DMS 273 treated with DMSO at 0.1 percent for 48 hours (cell line): Measurements from ENCODE around the gene CFAP97D2.
"Not testable (repeated sequence)": the region's sequence is repeated elsewhere in the genome, so short reads cannot be mapped to it uniquely, and the experiment has no call there.

ENCODE experiments used
- DNase-seq: peaks from one replicate; lab custom pipeline; 2025; lab: John Stamatoyannopoulos, UW

The CFAP97D2 gene

GRCh38 chr13:114179087-114179658 lies at the start of gene CFAP97D2:
CFAP97D2 (plus strand) TSS chr13:114179257; CDS start chr13:114179331, 74 bp downstream.
- DNase-seq: no peak

- no peak for DNase-seq
Measured at GRCh38 chr13:114129649-114130062, 49.4 kb upstream of the CFAP97D2 start.

- DNase-seq: no peak
Measured at GRCh38 chr13:114130131-114130836, 48.8 kb upstream of the CFAP97D2 start.

- no peak for DNase-seq
Measured at GRCh38 chr13:114130837-114131582, 48.0 kb upstream of the CFAP97D2 start.

- no peak for DNase-seq
Measured at GRCh38 chr13:114131583-114132418, 47.3 kb upstream of the CFAP97D2 start.

DNA sequence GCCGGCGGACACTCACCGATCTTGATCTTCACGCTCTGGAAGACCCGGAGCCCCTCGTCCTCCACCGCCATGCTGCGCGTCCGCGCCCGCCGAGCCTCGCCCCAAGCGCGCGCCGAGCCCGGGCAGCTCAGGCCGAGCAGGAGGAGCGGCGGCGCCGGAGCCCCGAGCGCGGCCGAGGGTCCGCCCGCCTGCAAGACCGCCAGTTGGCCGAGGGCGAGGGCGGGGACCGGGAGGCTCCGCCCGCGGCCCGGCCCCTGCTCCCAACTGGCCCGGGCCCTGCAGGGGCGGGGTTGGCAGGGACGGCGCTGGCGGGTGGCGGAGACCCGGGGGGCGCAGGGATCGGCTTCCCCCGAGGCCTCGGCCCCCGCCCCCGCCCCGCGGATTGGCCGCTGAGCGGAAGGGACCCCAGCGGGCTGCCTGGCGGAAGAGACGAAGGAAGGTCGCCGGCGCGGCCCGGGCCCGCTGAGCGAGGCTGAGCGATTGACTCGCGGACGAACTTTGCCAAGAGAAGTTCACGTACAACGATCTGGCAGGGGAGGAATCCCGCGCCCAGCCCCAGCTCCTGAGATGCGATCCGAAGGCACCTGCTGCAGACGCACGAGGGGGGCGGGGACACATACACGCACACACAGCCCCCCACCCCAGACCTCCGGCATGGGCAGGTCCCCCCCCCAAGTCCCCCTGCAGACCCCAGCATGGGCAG lies 46.5 kb upstream of the CFAP97D2 start, which contains the start of gene RASA3:
RASA3 (minus strand) TSS at position 205 of the 703 bp plus-strand sequence; CDS start at position 71, 134 bp downstream.
- no peak for DNase-seq

DNA sequence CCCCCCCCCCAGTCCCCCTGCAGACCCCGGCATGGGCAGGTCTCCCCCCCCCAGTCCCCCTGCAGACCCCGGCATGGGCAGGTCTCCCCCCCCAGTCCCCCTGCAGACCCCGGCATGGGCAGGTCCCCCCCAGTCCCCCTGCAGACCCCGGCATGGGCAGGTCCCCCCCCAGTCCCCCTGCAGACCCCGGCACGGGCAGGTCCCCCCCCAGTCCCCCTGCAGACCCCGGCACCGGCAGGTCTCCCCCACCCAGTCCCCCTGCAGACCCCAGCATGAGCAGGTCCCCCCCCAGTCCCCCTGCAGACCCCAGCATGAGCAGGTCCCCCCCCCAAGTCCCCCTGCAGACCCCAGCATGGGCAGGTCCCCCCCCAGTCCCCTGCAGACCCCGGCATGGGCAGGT lies 45.9 kb upstream of the CFAP97D2 start:
- DNase-seq: not testable (repeated sequence)

DNA sequence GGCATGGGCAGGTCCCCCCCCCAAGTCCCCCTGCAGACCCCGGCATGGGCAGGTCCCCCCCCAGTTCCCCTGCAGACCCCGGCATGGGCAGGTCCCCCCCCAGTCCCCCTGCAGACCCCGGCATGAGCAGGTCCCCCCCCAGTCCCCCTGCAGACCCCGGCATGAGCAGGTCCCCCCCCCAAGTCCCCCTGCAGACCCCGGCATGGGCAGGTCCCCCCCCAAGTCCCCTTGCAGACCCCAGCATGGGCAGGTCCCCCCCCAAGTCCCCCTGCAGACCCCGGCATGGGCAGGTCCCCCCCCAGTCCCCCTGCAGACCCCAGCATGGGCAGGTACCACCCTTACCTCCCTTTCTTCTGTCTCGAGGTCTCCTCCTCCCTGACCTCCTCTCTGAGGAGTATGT lies 45.5 kb upstream of the CFAP97D2 start:
- not testable (repeated sequence) for DNase-seq

GRCh38 chr13:114134111-114134943 lies 44.7 kb upstream of the CFAP97D2 start:
- no peak for DNase-seq

GRCh38 chr13:114134944-114135610 lies 44.0 kb upstream of the CFAP97D2 start:
- no peak for DNase-seq

DNA sequence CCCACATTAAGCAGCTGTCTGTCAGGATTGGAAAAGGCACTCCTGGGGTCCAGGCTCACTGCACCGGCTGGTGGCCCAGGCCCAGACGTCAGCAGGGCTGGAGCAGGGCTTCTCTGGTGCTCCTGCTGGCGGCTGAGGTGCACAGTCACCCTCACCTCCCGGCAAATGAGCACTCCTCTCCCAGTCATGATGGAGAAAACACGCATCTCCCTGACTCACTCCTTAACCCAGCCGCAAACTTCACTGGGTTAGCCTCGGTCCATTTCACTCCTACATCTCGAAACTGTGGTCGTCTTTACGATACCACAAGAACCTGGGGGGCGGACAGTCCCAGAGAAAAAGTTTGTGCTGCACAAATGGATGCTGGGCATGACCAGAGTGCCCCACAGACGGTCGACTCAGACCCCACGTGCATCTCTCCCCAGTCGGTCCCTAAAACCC lies 43.3 kb upstream of the CFAP97D2 start:
- no peak for DNase-seq

- no peak for DNase-seq
Measured at GRCh38 chr13:114136576-114136975, 42.5 kb upstream of the CFAP97D2 start.

- no peak for DNase-seq
Measured at GRCh38 chr13:114140131-114140905, 38.7 kb upstream of the CFAP97D2 start.

DNA sequence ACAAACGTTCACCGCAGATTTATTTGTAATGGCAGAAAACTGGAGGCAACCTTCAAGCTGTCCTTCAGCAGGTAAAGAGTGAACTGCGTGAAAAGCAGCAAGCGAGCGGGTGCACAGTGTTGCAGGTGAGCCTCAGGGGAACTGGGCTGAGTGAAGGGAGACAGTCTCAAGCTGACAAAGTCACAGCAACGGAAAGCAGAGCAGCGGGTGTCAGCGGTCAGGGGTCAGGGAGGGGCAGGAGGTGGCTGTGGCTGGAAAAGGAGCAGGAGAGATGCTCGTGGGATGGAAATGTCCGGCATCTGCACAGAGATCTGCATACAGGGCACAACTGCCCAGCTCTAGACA lies 38.2 kb upstream of the CFAP97D2 start:
- no peak for DNase-seq

DNA sequence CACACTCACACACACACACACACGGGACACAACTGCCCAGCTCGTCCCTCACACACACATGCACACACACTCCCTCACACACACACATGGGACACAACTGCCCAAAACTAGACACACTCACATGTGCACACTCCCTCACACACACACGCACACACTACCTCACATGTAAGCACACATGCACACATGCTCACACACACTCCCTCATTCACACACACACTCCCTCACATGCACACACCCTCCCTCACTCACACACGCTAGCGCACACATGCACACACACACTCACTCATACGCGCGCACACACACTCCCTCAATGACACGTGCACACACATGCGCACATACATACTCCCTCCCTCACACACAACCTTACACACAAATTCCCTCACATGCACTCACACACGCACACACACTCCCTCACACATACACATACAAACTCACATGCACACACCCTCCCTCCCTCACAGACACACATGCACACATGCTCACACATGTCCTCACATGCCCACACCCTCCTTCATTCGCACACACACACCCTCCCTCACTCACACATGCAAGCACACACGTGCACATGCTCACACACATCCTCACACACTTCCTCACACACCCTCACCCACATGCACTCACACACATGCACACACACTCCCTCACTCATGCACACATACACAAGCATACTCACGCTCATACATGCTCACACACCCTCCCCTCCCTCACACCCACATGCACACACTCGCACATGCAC lies 37.6 kb upstream of the CFAP97D2 start:
- no peak for DNase-seq

GRCh38 chr13:114142137-114142550 lies 36.9 kb upstream of the CFAP97D2 start:
- DNase-seq: no peak

GRCh38 chr13:114142640-114143490 lies 36.2 kb upstream of the CFAP97D2 start:
- no peak for DNase-seq
